GM19372 (cell line): Measurements from ENCODE around the gene PPA1.
"Not testable (repeated sequence)": the region's sequence is repeated elsewhere in the genome, so short reads cannot be mapped to it uniquely, and the experiment has no call there.

ENCODE experiments used
- ATAC-seq: cut with Tn5 transposase; IDR thresholded peaks from one replicate; pipeline ENCODE4 v1.9.1; 2021; ENCODE audit warnings: mild to moderate bottlenecking, low read depth, moderate library complexity; ENCODE audit not compliant: unreplicated experiment

Gene PPA1

DNA sequence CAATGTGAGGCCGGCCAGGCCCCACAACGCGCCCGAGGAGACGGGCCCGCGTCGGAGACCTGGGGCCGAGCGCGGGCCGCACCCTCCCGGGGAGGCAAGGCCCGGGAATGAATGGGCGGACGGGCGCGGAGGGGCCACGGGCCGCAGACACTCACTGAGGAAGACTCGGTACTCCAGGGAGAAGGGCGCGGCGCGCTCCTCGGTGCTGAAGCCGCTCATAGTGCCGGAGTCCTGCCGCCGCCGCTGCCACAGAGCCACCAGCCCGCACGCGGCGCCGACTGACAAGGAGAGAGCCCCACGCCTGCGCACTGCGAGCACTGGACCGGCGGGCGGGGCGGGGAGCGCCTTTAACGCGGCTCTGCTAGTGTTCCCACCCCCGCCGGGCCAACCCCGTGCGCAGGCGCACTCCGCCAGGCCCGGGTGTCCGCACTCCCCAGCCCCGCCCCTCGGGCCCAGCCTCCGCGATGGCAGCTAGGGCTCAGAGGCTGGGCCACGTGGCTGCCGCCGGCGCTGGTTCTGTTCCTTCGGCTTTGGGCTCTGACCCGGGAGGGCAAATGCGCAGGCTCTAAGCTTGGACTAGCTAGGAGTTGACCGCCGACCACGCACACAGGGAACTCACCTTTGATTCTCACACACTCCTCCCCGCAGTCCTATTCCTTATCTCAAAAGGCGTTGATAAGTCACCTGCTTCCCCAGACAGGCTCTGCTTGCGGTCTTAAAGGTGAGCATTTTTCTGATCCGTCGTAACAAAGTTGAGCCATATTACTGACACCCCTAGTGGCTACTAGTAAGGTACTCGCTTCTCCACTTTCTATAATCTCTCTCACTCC lies at the start of gene PPA1:
PPA1 (minus strand) TSS at position 321 of the 830 bp plus-strand sequence; CDS start at position 219, 102 bp downstream.
- ATAC-seq, result peak; percentile 90

- ATAC-seq, result no peak
Observed at GRCh38 chr10:70281609-70282008, 48.4 kb upstream of the PPA1 start.

GRCh38 chr10:70280099-70280498 lies 46.9 kb upstream of the PPA1 start:
- ATAC-seq, result no peak

DNA sequence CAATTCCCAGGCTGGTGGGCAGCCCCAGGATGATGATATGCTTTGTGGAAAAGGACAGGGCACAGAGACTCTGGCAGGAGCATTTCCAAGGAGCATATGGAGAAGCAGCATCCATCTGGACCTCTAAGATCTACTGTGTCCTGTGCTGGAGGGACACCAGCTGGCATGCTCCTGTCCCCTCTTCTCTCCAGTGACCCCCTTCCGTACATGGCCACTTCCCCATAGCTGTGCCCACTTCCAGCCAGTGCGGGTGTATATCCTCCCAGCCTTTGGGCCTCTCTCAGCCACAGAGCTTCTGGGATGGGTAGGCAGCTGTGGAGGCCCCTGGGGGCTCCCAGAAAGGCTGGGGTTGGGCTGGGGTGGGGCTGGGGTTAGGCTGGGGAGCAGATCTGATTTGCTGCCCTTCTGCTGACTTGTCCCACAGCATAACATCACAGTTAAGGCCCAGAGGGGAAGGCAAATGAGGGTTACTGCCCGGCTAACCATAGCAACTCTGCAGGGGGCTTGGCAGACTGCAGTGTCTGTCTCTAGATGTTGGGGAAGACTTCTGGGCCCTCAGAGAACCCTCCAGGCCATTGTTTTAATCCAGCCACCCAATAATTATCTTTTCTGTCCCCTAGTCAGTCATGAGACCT lies 44.3 kb upstream of the PPA1 start:
- ATAC-seq, result no peak

DNA sequence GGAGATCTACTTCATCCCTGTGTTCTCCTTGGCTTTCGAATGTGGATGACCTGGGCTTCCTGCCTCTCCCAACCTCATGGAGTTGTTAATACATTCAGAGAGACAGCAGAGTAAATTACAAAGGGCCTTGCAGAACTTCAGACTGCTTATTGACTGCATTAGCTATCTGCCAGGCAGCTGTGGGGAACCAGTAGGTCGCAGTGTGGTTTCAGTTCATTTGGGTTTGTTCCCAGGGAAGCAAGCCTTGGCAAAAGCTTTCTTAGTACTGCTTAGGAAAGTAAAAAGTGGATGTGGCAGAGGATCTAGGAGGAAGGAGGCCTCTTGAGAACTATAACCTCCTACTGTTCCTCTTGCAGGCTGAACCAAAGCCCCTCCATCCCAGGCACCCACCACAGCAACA lies 41.4 kb upstream of the PPA1 start:
- ATAC-seq, result no peak

GRCh38 chr10:70272925-70273316 lies 39.7 kb upstream of the PPA1 start:
- peak; percentile 56 for ATAC-seq

DNA sequence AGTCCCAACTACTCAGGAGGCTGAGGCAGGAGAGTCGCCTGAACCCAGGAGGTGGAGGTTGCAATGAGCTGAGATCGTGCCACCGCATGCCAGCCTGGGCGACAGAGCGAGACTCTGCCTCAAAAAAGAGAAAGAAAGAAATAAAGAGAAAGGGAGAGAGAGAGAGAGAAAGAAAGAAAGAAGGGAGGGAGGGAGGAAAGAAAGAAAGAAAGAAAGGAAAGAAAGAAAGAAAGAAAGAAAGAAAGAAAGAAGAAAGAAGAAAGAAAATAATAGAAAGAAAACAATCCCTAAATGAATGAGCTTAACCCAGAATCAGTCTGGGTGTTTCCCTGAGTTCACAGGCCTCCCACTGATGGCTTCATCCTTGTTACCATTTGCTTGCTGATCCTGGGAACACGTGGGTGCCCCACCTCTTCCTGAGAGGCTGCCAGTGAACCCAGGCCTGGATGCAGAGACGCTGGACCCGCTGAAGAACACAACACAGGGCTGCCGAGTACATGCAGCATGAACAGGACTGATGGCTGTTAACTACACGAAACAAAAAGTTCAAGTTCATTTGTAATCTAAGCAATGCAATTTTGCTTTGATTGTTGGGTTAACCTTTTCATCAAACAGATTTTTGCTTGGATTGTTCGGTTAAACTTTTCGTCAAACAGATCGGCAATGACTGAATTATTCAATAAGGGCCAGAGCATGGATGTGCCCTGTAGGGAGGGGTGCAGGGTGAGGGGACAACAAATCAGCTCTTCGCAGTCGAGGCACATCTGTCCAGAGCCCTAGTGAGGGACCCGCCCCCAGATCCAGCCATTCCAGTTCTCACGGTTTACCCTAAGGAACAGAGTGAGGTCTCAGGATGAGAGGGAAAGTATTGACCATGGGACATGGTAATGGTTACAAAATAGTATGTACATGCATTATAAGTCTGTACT lies 39.0 kb upstream of the PPA1 start:
- no peak for ATAC-seq

DNA sequence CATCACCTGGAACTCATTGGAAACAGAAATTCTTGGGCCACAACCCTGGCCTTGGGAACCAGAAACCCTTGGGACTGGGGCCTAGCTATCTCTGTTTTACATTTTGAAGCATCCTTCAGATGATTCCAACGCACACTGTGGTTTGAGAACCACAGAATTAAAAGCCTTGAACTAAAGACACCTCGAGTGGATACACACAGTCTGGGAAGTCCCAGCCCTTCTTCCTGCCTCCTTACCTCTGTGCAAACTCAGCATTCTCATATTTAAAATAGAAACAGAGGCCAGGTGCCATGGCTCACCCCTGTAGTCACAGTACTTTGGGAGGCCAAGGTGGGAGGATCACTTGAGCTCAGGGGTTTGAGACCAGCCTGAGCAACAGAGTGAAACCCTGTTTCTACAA lies 37.7 kb upstream of the PPA1 start:
- no peak for ATAC-seq

GRCh38 chr10:70269741-70270140 lies 36.5 kb upstream of the PPA1 start:
- ATAC-seq, result no peak

DNA sequence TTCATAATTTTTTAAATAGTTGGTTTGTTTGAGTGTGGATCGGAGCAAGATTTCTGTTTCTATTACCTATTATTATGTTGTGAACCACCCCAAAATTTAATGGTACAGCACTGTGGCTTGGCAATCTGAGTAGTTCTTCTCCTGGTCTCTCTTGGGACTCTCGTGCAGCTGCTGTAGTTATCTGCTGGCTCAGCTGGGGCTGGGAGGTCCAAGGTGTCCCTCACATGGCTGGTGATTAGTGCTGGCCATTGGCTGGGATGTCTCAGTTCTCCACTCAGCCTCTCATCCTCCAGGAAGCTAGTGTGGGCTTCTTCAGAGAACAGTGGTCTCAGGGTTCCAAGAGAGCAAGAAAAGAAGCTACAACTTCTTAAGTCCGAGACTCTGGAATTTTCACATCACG lies 35.1 kb upstream of the PPA1 start:
- no peak for ATAC-seq

DNA sequence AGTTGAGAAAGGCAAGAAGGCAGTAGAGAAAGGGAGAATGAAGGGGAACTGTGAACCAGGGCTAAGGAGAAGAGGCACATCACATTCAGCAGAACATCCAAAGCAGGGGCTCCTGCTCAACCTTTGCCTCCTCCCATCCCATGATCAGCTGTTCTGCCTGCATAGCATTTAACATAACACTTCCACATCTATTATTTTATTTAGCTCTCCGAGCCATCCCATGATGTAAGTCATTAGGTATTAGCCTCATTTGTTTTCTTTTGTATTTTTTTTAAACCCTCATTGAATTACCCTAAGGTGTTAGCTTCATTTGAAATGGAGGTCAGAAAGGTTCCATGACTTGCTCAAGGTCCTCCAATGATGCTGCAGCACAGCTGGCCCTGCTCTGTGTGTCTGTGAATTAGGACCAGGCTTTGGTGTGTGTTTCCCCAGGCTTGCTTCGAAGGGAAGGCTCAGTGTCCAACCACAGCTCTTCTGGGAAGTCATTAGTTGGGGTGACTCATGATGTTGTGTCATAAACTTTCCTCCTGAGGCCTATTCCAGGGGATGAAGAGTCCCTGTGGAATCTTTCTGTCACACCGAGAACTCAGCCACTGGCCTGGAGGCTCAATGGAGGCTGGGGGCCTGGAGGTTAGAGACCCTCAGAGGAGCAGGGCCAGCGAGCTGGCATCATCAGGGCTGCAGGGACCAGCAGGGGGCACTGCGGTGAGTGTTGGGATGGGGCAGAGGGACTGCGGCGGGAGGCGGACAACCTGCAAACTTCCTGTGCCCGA lies 34.1 kb upstream of the PPA1 start:
- no peak for ATAC-seq

DNA sequence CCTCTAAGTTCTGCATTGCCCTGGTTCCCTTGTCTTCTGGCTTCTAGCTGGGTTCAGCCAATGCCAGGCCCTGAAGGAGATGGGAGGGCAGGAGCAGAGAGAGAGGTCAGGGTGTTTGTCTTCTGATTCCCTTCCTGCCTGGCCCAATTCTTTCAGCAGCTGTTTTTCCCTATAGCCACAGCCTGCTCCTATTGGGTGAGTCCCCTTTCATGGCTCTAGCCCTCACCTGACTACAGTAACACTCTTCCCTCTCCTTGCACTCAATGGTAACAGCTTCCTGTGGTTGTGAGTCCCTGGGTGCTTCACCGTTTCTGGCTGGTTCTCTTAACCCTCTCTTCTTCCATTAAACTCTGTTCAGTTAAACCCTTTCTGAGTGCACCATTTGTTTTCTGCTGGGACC lies 33.5 kb upstream of the PPA1 start:
- ATAC-seq, result no peak

GRCh38 chr10:70266056-70266455 lies 32.8 kb upstream of the PPA1 start:
- no peak for ATAC-seq

DNA sequence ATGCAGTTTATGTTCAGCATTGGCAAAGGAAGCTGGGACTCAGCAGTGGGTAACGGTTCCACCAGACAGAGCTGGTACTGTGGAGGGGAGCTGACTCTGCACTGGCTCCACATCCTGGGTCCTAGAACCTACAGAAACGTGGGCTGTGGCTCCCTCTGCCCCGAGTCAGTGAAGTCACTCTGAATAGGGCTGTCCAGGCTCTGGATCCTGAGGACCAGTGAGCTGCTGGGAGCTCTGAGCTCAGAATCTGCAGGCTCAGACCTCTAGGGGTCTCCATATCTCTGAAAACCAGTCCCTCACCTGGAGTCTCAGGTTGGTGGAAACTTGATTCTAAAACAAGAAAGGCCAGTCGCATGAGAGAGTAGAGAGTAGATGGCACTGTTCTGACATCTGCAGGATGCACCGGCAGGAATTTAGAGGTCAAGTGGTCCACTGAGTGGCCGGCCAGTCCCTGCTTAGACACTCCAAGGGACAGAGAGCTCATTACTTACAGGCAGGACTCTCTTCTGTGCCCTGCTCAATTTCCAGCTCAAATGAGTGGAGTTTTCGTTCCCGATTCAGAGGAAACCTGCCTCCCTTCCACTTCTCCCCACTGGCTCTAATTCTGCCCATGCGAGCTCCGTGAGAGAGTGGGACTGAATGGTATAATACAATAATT lies 31.9 kb upstream of the PPA1 start:
- ATAC-seq, result no peak

DNA sequence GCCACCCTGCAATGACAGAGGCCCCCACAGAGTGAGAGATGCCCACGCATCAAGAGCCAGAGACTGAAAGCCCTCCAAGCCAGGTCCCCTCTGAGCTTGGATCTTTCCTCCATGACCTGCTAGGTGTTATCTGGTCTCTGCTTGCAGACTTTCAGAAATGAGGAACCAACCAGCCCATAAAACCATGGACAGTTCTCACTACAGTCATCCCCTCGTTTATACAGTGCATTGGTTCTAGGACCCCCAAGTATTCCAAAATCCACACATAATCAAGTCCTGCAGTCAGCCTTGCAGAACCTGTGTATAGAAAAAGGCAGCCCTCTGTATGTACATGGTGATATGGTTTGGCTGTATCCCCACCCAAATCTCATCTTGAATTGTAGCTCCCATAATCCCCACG lies 27.5 kb upstream of the PPA1 start:
- no peak for ATAC-seq

DNA sequence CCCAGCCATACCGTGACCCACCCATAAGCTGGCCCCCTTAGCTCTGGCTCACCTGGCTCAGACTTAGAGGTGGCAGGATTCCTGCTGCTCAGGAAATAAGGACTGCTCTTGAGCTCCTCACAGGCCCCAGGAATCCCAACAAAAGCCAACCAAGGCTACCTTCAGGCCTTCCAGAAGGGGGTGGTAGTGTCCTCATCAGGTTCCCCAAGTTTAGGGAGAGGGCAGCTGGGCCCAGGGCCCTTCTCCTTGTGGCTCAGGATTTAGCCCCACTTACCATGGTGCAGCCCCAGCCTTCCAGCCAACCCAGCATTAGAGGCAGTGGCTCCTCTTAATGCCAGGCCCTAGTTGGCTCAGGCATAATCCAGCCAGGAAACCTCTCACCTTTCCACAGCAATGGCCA lies 27.0 kb upstream of the PPA1 start:
- no peak for ATAC-seq

GRCh38 chr10:70258216-70258615 lies 25.0 kb upstream of the PPA1 start:
- no peak for ATAC-seq

- not testable (repeated sequence) for ATAC-seq
Observed at GRCh38 chr10:70257816-70258215, 24.6 kb upstream of the PPA1 start.

DNA sequence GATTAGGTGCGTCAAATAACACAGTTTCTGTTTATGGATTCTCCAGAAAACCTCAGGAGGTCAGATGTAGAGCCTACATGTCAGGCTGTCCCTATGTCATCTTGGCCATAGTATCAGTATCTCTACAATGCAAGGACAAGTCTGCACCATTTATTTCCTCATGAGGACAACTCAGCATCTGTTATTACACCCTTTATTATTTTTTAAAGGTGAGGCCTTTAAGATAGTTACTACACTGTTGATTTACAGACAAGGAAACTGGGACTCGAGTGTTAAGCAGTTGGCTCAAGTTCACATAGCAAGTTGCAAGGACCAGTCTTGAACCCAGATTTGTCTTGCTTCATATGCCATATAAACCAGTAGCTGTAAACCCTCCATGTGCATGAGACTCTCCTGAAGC lies 23.2 kb upstream of the PPA1 start:
- no peak for ATAC-seq
